H1 (cell line): ENCODE measurements around the gene CACNG6. TPM values are rescaled to one million over a fixed set of nuclear protein-coding genes. Genes with fewer than 3 reads are reported as not detected.

ENCODE experiments used
- ASH2L ChIP-seq: fragments of 200-600, 300-600 bp; sonication (generic); IDR thresholded peaks from one replicate; pipeline ENCODE4 v1.7.1; 2017; ENCODE audit warnings: low read length
- BRCA1 ChIP-seq: IDR thresholded peaks from 2 replicates; pipeline ENCODE4 v1.6.1; 2012; ENCODE audit warnings: low read depth, low read length, improper control_type of control experiment
- CBX5 ChIP-seq: fragments of 300-800, 300-1000 bp; sonication (generic); IDR thresholded peaks from 2 replicates; pipeline ENCODE4 v1.7.1; 2016; ENCODE audit warnings: antibody characterized with exemption, low read length, low read depth
- CHD2 ChIP-seq: IDR thresholded peaks from 2 replicates; pipeline ENCODE4 v1.6.1; 2012; ENCODE audit warnings: low read length, improper control_type of control experiment
- CTBP2 ChIP-seq: IDR thresholded peaks from 2 replicates; pipeline ENCODE4 v1.7.0; 2011; ENCODE audit warnings: borderline replicate concordance, mild to moderate bottlenecking, moderate library complexity, mixed read lengths, low read length; ENCODE audit not compliant: insufficient read depth, insufficient read length
- EGR1 ChIP-seq: IDR thresholded peaks from 2 replicates; pipeline ENCODE4 v1.6.1; 2011; ENCODE audit warnings: low read depth, low read length, borderline replicate concordance
- EP300 ChIP-seq, 2 experiments: IDR thresholded peaks; 1 replicate in 1 of 2; 2 replicates in 1 of 2; pipeline ENCODE4 v1.6.1; 2011 to 2012; ENCODE audit warnings: low read depth in 2 of 2, low read length in 2 of 2, mild to moderate bottlenecking in 2 of 2, borderline replicate concordance in 1 of 2, inconsistent platforms in 1 of 2, moderate library complexity in 1 of 2
- GTF2F1 ChIP-seq: IDR thresholded peaks from 2 replicates; pipeline ENCODE4 v1.6.1; 2012; ENCODE audit warnings: low read depth, low read length, improper control_type of control experiment, borderline replicate concordance
- JUN ChIP-seq: IDR thresholded peaks from 2 replicates; pipeline ENCODE4 v1.6.1; 2011; ENCODE audit warnings: low read depth, mild to moderate bottlenecking, improper control_type of control experiment, low read length
- NANOG ChIP-seq: IDR thresholded peaks from 2 replicates; pipeline ENCODE4 v1.6.1; 2011; ENCODE audit warnings: low read length, low read depth, mild to moderate bottlenecking, inconsistent platforms; ENCODE audit not compliant: insufficient read depth, poor library complexity, severe bottlenecking
- POLR2A ChIP-seq, 2 experiments: IDR thresholded peaks; 1 replicate in 1 of 2; 2 replicates in 1 of 2; pipeline ENCODE4 v1.6.1; 2011; ENCODE audit warnings: low read depth in 2 of 2, low read length in 2 of 2, mild to moderate bottlenecking in 2 of 2; ENCODE audit errors: control extremely low read depth in 1 of 2
- POLR2AphosphoS5 ChIP-seq: IDR thresholded peaks from 2 replicates; pipeline ENCODE4 v1.6.1; 2011; ENCODE audit warnings: low read depth, low read length
- POU5F1 ChIP-seq: IDR thresholded peaks from 2 replicates; pipeline ENCODE4 v1.6.1; 2011; ENCODE audit warnings: low read depth, mild to moderate bottlenecking, low read length, moderate library complexity
- RNF2 ChIP-seq: fragments of 200-900, 300-1000 bp; sonication (generic); IDR thresholded peaks from 2 replicates; pipeline ENCODE4 v1.7.1; 2016; ENCODE audit warnings: borderline replicate concordance, low read depth, mild to moderate bottlenecking, antibody characterized with exemption, low read length; ENCODE audit not compliant: poor library complexity, severe bottlenecking; ENCODE audit errors: missing control alignments
- RXRA ChIP-seq: IDR thresholded peaks from 2 replicates; pipeline ENCODE4 v1.6.1; 2011; ENCODE audit warnings: low read depth, mild to moderate bottlenecking, low read length, moderate library complexity; ENCODE audit not compliant: insufficient read depth
- SIRT6 ChIP-seq: IDR thresholded peaks from one replicate; pipeline ENCODE4 v1.7.1; 2012; ENCODE audit warnings: low read length, inconsistent platforms
- SP1 ChIP-seq: IDR thresholded peaks from 2 replicates; pipeline ENCODE4 v1.6.1; 2011; ENCODE audit warnings: low read depth, low read length
- SP4 ChIP-seq: IDR thresholded peaks from 2 replicates; pipeline ENCODE4 v1.6.1; 2012; ENCODE audit warnings: low read length, inconsistent platforms
- TBP ChIP-seq: IDR thresholded peaks from 2 replicates; pipeline ENCODE4 v1.6.1; 2011; ENCODE audit warnings: low read depth, low read length, improper control_type of control experiment
- YY1 ChIP-seq: IDR thresholded peaks from 2 replicates; pipeline ENCODE4 v1.6.1; 2011; ENCODE audit warnings: low read depth, mild to moderate bottlenecking, low read length
- polyA plus RNA-seq, 7 experiments: library from polyadenylated mRNA; depleted of rRNA in 3 of 7; stranded (reverse) in 5 of 7; unstranded in 2 of 7; fragments of >200 nt in 5 of 7; fragments of 200-250 nt in 2 of 7; gene quantifications; 1 replicate in 5 of 7; 2 replicates in 1 of 7; 4 replicates in 1 of 7; pipeline versions ENCODE4 v1.2.1 to v1.2.3, GENCODE V29; 2011 to 2013; ENCODE audit warnings: missing spikeins in 2 of 7, mixed read lengths in 2 of 7
- total RNA-seq: library from RNA; stranded (reverse); fragmentation: NEBNext Ultra II Directional; extraction: Animal tissue kit (Norgen Biotek cat#: 25700); gene quantifications from 2 replicates; pipeline ENCODE4 v1.2.1, GENCODE V29; 2021
- TF ChIP-seq, protein P1 (sequence below), 3 experiments: IDR thresholded peaks; 1 replicate in 2 of 3; 2 replicates in 1 of 3; pipeline versions ENCODE4 v1.5.1 to v1.6.1; 2011; ENCODE audit warnings: low read length in 3 of 3, mild to moderate bottlenecking in 3 of 3, inconsistent platforms in 2 of 3, low read depth in 1 of 3, moderate library complexity in 1 of 3; ENCODE audit not compliant: insufficient read depth in 1 of 3; ENCODE audit errors: control extremely low read depth in 1 of 3

Gene CACNG6
- total and polyA plus RNA-seq, 2 of the 8 experiments (the other 6 are each of a cell fraction or from before 2014, with no cell fraction given): 1.2 to 1.6 TPM

DNA sequence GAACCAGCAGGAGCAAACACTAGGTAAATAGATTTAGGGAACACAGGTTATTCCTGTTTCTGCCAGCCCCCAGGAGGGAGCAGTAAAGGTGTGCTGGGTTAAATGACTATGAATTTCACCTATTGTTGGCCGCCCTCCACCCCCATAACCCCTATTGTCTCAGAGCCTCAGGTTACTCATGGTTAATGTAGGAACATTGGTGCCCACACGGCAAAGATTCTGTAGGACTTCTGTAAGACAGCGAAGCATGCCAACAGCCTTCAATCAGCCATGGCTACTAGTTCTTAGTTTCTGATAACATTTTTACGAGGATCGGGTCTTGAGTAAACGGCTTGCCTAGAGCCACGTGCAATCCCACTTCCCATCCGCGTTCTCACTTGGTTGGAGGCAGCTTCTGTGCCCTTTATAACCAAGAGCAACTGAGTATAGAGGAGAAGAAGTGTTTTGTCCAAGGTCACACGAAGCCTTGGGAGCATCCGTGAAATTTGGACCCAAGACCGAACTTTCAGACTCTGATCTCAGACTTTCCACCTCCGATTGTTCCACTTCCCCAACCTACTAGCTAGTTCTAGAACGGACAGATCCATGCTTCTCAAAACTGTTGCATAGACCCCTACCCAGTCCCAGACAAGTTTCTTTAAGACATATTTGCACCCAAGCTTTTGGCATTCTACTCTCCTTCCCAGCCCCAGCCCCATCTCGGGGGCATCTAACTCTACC is 33.8 kb upstream of the CACNG6 start (continued):
- TF ChIP-seq TBP: peak; percentile 47; the same call in 1 of the 2 replicates
- no peak for TF ChIP-seq GTF2F1
- TF ChIP-seq RXRA: no peak
- TF ChIP-seq NANOG: peak; percentile 75
- TF ChIP-seq POU5F1: no peak
- TF ChIP-seq CHD2: no peak
- TF ChIP-seq POLR2AphosphoS5: no peak
- 0 out of 3 replicates have a peak, but pooled peaks of 1 of the 2 experiments have one; percentile 15 for TF ChIP-seq EP300 (IDR thresholded peaks at IDR 0.05; ENCODE audit: borderline replicate concordance in 1 of 2, low read depth in 2 of 2, low read length in 2 of 2)
- TF ChIP-seq EGR1: no peak; the same call in 1 of the 2 replicates
- TF ChIP-seq, protein P1, sequence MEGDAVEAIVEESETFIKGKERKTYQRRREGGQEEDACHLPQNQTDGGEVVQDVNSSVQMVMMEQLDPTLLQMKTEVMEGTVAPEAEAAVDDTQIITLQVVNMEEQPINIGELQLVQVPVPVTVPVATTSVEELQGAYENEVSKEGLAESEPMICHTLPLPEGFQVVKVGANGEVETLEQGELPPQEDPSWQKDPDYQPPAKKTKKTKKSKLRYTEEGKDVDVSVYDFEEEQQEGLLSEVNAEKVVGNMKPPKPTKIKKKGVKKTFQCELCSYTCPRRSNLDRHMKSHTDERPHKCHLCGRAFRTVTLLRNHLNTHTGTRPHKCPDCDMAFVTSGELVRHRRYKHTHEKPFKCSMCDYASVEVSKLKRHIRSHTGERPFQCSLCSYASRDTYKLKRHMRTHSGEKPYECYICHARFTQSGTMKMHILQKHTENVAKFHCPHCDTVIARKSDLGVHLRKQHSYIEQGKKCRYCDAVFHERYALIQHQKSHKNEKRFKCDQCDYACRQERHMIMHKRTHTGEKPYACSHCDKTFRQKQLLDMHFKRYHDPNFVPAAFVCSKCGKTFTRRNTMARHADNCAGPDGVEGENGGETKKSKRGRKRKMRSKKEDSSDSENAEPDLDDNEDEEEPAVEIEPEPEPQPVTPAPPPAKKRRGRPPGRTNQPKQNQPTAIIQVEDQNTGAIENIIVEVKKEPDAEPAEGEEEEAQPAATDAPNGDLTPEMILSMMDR (IDR thresholded peaks at IDR 0.05; ENCODE audit: control extremely low read depth in 1 of 3, insufficient read depth in 1 of 3, low read depth in 1 of 3, low read length in 3 of 3): peak in 1 of 3 experiments; percentile 3; a peak in 1 of 4 replicates
- TF ChIP-seq BRCA1: no peak
- TF ChIP-seq SIRT6: no peak
- TF ChIP-seq POLR2A (IDR thresholded peaks at IDR 0.05; ENCODE audit: control extremely low read depth in 1 of 2, low read depth in 2 of 2, low read length in 2 of 2): peak; percentile 56 to 61
- TF ChIP-seq YY1: no peak
- peak; percentile 83 for TF ChIP-seq ASH2L
- TF ChIP-seq SP4: no peak
- peak; percentile 94 for TF ChIP-seq SP1
- TF ChIP-seq CTBP2: no peak
- TF ChIP-seq CBX5: no peak
- no peak for TF ChIP-seq RNF2
- no peak for TF ChIP-seq JUN
- TF ChIP-seq, all 59 proteins: peak for 16
